Measurements from ENCODE around the gene BRINP1. TPM values are rescaled to one million over a fixed set of nuclear protein-coding genes. Genes with fewer than 3 reads are reported as not detected.

Gene BRINP1
- total and polyA plus RNA-seq, 2 donors (not counting 1 experiment from before 2014, with no cell fraction given): 0.06 to 0.33 TPM

GRCh38 chr9:119412399-119412798 lies 43.2 kb upstream of the BRINP1 start:
- no peak overlapping the region for H3K9ac ChIP-seq (ENCODE audit: insufficient read depth, low read length)
- H3K27me3 ChIP-seq (ENCODE audit: control insufficient read depth, insufficient read depth, low read length): no peaks in the 10 kb centered on the region
- no peak overlapping the region for H3K4me3 ChIP-seq (replicated peaks in 1 of 4; ENCODE audit: control extremely low read depth in 1 of 4, insufficient read depth in 1 of 4, low read depth in 3 of 4, low read length in 4 of 4)
- H3K36me3 ChIP-seq (ENCODE audit: control insufficient read depth, insufficient read depth, low read length): no peaks in the 10 kb centered on the region
- H3K4me2 ChIP-seq (ENCODE audit: extremely low read depth, insufficient read depth, low read length): no peak overlapping the region
- H4K20me1 ChIP-seq (ENCODE audit: control insufficient read depth, extremely low read depth, insufficient read depth, low read length): no peaks in the 10 kb centered on the region
- H2AFZ ChIP-seq (ENCODE audit: low read length): no peak overlapping the region
- no peaks in the 10 kb centered on the region for H3K79me2 ChIP-seq (ENCODE audit: control insufficient read depth, insufficient read depth, low read length)
- no peak for DNase-seq (ENCODE audit: low read depth in 2 of 2)
- no peak for TF ChIP-seq EZH2 (IDR thresholded peaks at IDR 0.05; ENCODE audit: low read length, missing control alignments)
- TF ChIP-seq CTCF (conservative IDR thresholded peaks at IDR 0.05 in 1 of 2, IDR thresholded peaks at IDR 0.05 in 1 of 2; ENCODE audit: low read depth in 1 of 2, low read length in 2 of 2): no peak
- no peaks in the 10 kb centered on the region for H3K9me3 ChIP-seq (ENCODE audit: control insufficient read depth, insufficient read depth, low read depth, low read length)
- no peak overlapping the region for H3K27ac ChIP-seq (ENCODE audit: insufficient read depth, low read length)
- H3K4me1 ChIP-seq (ENCODE audit: control insufficient read depth, extremely low read depth, insufficient read depth, low read length): no peaks in the 10 kb centered on the region

GRCh38 chr9:119409552-119409951 lies 40.3 kb upstream of the BRINP1 start:
- Histone ChIP-seq H3K4me2 (ENCODE audit: extremely low read depth, insufficient read depth, low read length) (no peak overlapping the region), H4K20me1 (ENCODE audit: control insufficient read depth, extremely low read depth, insufficient read depth, low read length) (no peaks in the 10 kb centered on the region), H3K27me3 (ENCODE audit: control insufficient read depth, insufficient read depth, low read length) (no peaks in the 10 kb centered on the region), H3K79me2 (ENCODE audit: control insufficient read depth, insufficient read depth, low read length) (no peaks in the 10 kb centered on the region), H3K9ac (ENCODE audit: insufficient read depth, low read length) (no peak overlapping the region), H3K27ac (ENCODE audit: insufficient read depth, low read length) (no peak overlapping the region), H2AFZ (ENCODE audit: low read length) (no peak overlapping the region), H3K9me3 (ENCODE audit: control insufficient read depth, insufficient read depth, low read depth, low read length) (no peaks in the 10 kb centered on the region), H3K4me1 (ENCODE audit: control insufficient read depth, extremely low read depth, insufficient read depth, low read length) (no peaks in the 10 kb centered on the region), H3K36me3 (ENCODE audit: control insufficient read depth, insufficient read depth, low read length) (no peaks in the 10 kb centered on the region), H3K4me3 (replicated peaks in 1 of 4; ENCODE audit: control extremely low read depth in 1 of 4, insufficient read depth in 1 of 4, low read depth in 3 of 4, low read length in 4 of 4) (no peak overlapping the region)
- no peak for TF ChIP-seq CTCF (conservative IDR thresholded peaks at IDR 0.05 in 1 of 2, IDR thresholded peaks at IDR 0.05 in 1 of 2; ENCODE audit: low read depth in 1 of 2, low read length in 2 of 2)
- TF ChIP-seq EZH2 (IDR thresholded peaks at IDR 0.05; ENCODE audit: low read length, missing control alignments): no peak
- no peak for DNase-seq (ENCODE audit: low read depth in 2 of 2)

GRCh38 chr9:119400606-119401005 lies 31.4 kb upstream of the BRINP1 start:
- no peaks in the 10 kb centered on the region for H3K79me2 ChIP-seq (ENCODE audit: control insufficient read depth, insufficient read depth, low read length)
- H2AFZ ChIP-seq (ENCODE audit: low read length): no peak overlapping the region
- no peaks in the 10 kb centered on the region for H3K36me3 ChIP-seq (ENCODE audit: control insufficient read depth, insufficient read depth, low read length)
- H4K20me1 ChIP-seq (ENCODE audit: control insufficient read depth, extremely low read depth, insufficient read depth, low read length): no peaks in the 10 kb centered on the region
- H3K27ac ChIP-seq (ENCODE audit: insufficient read depth, low read length): no peak overlapping the region
- H3K27me3 ChIP-seq (ENCODE audit: control insufficient read depth, insufficient read depth, low read length): no peaks in the 10 kb centered on the region
- no peak overlapping the region for H3K4me2 ChIP-seq (ENCODE audit: extremely low read depth, insufficient read depth, low read length)
- H3K4me1 ChIP-seq (ENCODE audit: control insufficient read depth, extremely low read depth, insufficient read depth, low read length): no peaks in the 10 kb centered on the region
- TF ChIP-seq CTCF (conservative IDR thresholded peaks at IDR 0.05 in 1 of 2, IDR thresholded peaks at IDR 0.05 in 1 of 2; ENCODE audit: low read depth in 1 of 2, low read length in 2 of 2) (no peak), EZH2 (IDR thresholded peaks at IDR 0.05; ENCODE audit: low read length, missing control alignments) (no peak)
- no peak overlapping the region for H3K9ac ChIP-seq (ENCODE audit: insufficient read depth, low read length)
- no peaks in the 10 kb centered on the region for H3K9me3 ChIP-seq (ENCODE audit: control insufficient read depth, insufficient read depth, low read depth, low read length)
- DNase-seq (ENCODE audit: low read depth in 2 of 2): no peak
- no peak overlapping the region for H3K4me3 ChIP-seq (replicated peaks in 1 of 4; ENCODE audit: control extremely low read depth in 1 of 4, insufficient read depth in 1 of 4, low read depth in 3 of 4, low read length in 4 of 4)

All from fibroblast of lung (primary cell).